MCF 10A (cell line): Measurements from ENCODE around the gene KREMEN1. TPM values are rescaled to one million over a fixed set of nuclear protein-coding genes. Genes with fewer than 3 reads are reported as not detected.

Source experiments
- BruUV-seq: library from RNA; stranded (reverse); fragments of 400-500 nt; replicated peaks from 2 replicates; lab custom pipeline; 2021; lab: Mats Ljungman, UMichigan
- CTCF ChIA-PET: fragments of 300-600 bp; sonication (Branson Sonifier 250); formaldehyde crosslinking; extraction: SDS; loops from one replicate; lab custom pipeline; 2021; ENCODE audit warnings: antibody characterized with exemption, inconsistent platforms; lab: Yijun Ruan, JAX
- POLR2A ChIA-PET: fragments of 300-600, 350-650 bp; sonication (Branson Sonifier 250); formaldehyde crosslinking; extraction: SDS; loops from one replicate; lab custom pipeline; 2020; ENCODE audit warnings: antibody characterized with exemption, inconsistent platforms; lab: Yijun Ruan, JAX
- DNase-seq: peaks from one replicate; pipeline ENCODE4 v3.0.0-alpha.2; 2018; ENCODE audit not compliant: unreplicated experiment
- H3K27ac Mint-ChIP-seq: one replicate; pipeline ENCODE4 v1.8.0; 2022; ENCODE audit warnings: mild to moderate bottlenecking, low read depth, mixed read lengths; ENCODE audit not compliant: unreplicated experiment
- H3K27me3 Mint-ChIP-seq: one replicate; pipeline ENCODE4 v1.8.0; 2022; ENCODE audit warnings: mixed read lengths; ENCODE audit not compliant: insufficient read depth, unreplicated experiment
- H3K36me3 Mint-ChIP-seq: one replicate; pipeline ENCODE4 v1.8.0; 2022; ENCODE audit warnings: mild to moderate bottlenecking, moderate library complexity, mixed read lengths; ENCODE audit not compliant: insufficient read depth, unreplicated experiment
- H3K4me1 Mint-ChIP-seq: one replicate; pipeline ENCODE4 v1.8.0; 2022; ENCODE audit warnings: mixed read lengths; ENCODE audit not compliant: insufficient read depth, unreplicated experiment
- H3K4me3 Mint-ChIP-seq: one replicate; pipeline ENCODE4 v1.8.0; 2022; ENCODE audit warnings: mild to moderate bottlenecking, moderate library complexity, mixed read lengths; ENCODE audit not compliant: unreplicated experiment
- H3K9me3 Mint-ChIP-seq: one replicate; pipeline ENCODE4 v1.8.0; 2022; ENCODE audit warnings: mixed read lengths; ENCODE audit not compliant: unreplicated experiment
- CTCF ChIP-seq: fragments of 200-600 bp; IDR thresholded peaks from one replicate; pipeline ENCODE4 v1.8.0; 2022; ENCODE audit warnings: antibody characterized with exemption, mild to moderate bottlenecking; ENCODE audit not compliant: unreplicated experiment
- intact Hi-C: fragments of 100-400 bp; cut with micrococcal nuclease; formaldehyde crosslinking; loops from 2 replicates; pipeline ENCODE4 v1.14.1; 2022
- total RNA-seq: library from RNA; stranded (reverse); gene quantifications from 2 replicates; pipeline ENCODE4 v1.2.3, GENCODE V29; 2022

Gene KREMEN1
- total RNA-seq, 1 experiment from 2014 or later, result 3.6 TPM

- no peak overlapping the region for H3K4me3 Mint-ChIP-seq
- H3K27me3 Mint-ChIP-seq, result no peaks in the 10 kb centered on the region
- intact Hi-C loops, result no loop called here
- TF ChIP-seq CTCF, result no peak
- no peak overlapping the region for H3K27ac Mint-ChIP-seq
- H3K9me3 Mint-ChIP-seq, result no peaks in the 10 kb centered on the region
- BruUV-seq, result no TSS peak
- DNase-seq, result no peak
- H3K4me1 Mint-ChIP-seq, result no peaks in the 10 kb centered on the region
- CTCF ChIA-PET, result interaction anchor here (0.7 to 2.8 kb wide), 2 partner anchors 10 to 50 kb away, joined by 3 to 9 read pairs; no protein-coding TSS in a partner anchor
- POLR2A ChIA-PET, result no interaction called here
- no peaks in the 10 kb centered on the region for H3K36me3 Mint-ChIP-seq
Observed at GRCh38 chr22:29195118-29195963, 122.5 kb downstream of the KREMEN1 start.

- ChIA-PET POLR2A (no interaction called here), CTCF (interaction anchor here (0.7 kb wide), 1 partner anchor 10 kb away, joined by 3 read pairs; no protein-coding TSS in a partner anchor)
- no TSS peak for BruUV-seq
- no peak for DNase-seq
- H3K36me3 Mint-ChIP-seq, result no peaks in the 10 kb centered on the region
- H3K9me3 Mint-ChIP-seq, result no peaks in the 10 kb centered on the region
- no peak overlapping the region for H3K27ac Mint-ChIP-seq
- no peaks in the 10 kb centered on the region for H3K4me1 Mint-ChIP-seq
- no peak overlapping the region for H3K4me3 Mint-ChIP-seq
- intact Hi-C loops, result no loop called here
- no peaks in the 10 kb centered on the region for H3K27me3 Mint-ChIP-seq
- TF ChIP-seq CTCF, result no peak
Observed at GRCh38 chr22:29195964-29196666, 123.3 kb downstream of the KREMEN1 start.

GRCh38 chr22:29197096-29197495, 124.3 kb downstream of the KREMEN1 start:
- H3K27me3 Mint-ChIP-seq, result no peaks in the 10 kb centered on the region
- TF ChIP-seq CTCF, result no peak
- ChIA-PET POLR2A (no interaction called here), CTCF (interaction anchor here (0.7 to 1.3 kb wide), 2 partner anchors 43 to 49 kb away, joined by 4 to 5 read pairs; no protein-coding TSS in a partner anchor)
- no peaks in the 10 kb centered on the region for H3K9me3 Mint-ChIP-seq
- H3K36me3 Mint-ChIP-seq, result no peaks in the 10 kb centered on the region
- H3K4me1 Mint-ChIP-seq, result no peaks in the 10 kb centered on the region
- no peak overlapping the region for H3K4me3 Mint-ChIP-seq
- BruUV-seq, result no TSS peak
- intact Hi-C loops, result no loop called here
- no peak overlapping the region for H3K27ac Mint-ChIP-seq
- DNase-seq, result no peak

GRCh38 chr22:29198240-29198639, 125.4 kb downstream of the KREMEN1 start:
- Mint-ChIP-seq H3K4me1 (no peaks in the 10 kb centered on the region), H3K27me3 (no peaks in the 10 kb centered on the region), H3K9me3 (no peaks in the 10 kb centered on the region), H3K4me3 (no peak overlapping the region), H3K36me3 (no peaks in the 10 kb centered on the region), H3K27ac (no peak overlapping the region)
- ChIA-PET CTCF (interaction anchor here (1.3 kb wide), 1 partner anchor 44 kb away, joined by 4 read pairs; no protein-coding TSS in a partner anchor), POLR2A (no interaction called here)
- no peak for DNase-seq
- intact Hi-C loops, result no loop called here
- BruUV-seq, result no TSS peak
- TF ChIP-seq CTCF, result no peak
